HepG2 (cell line): ENCODE measurements around the gene ERMAP. TPM values are rescaled to one million over a fixed set of nuclear protein-coding genes. Genes with fewer than 3 reads are reported as not detected.

ENCODE experiments used
- AFF4 ChIP-seq: sonication (generic); formaldehyde crosslinking; IDR thresholded peaks from 2 replicates; pipeline ENCODE4 v1.4.0; 2020; ENCODE audit warnings: missing genetic modification reagents
- CREBL2 ChIP-seq: sonication (generic); formaldehyde crosslinking; IDR thresholded peaks from 2 replicates; pipeline ENCODE4 v1.8.1; 2023; ENCODE audit warnings: missing genetic modification reagents, mild to moderate bottlenecking, borderline replicate concordance
- E2F2 ChIP-seq: sonication (generic); formaldehyde crosslinking; IDR thresholded peaks from 2 replicates; pipeline ENCODE4 v1.4.0; 2020; ENCODE audit warnings: missing genetic modification reagents, borderline replicate concordance
- GMEB1 ChIP-seq: sonication (generic); formaldehyde crosslinking; IDR thresholded peaks from 2 replicates; pipeline ENCODE4 v1.5.1; 2020; ENCODE audit warnings: missing genetic modification reagents, mild to moderate bottlenecking, borderline replicate concordance
- HBP1 ChIP-seq: IDR thresholded peaks from 2 replicates; pipeline ENCODE4 v1.6.1; 2016; ENCODE audit warnings: low read depth, control low read depth
- IRF2 ChIP-seq: IDR thresholded peaks from 2 replicates; pipeline ENCODE4 v1.6.1; 2018; ENCODE audit warnings: missing genetic modification reagents, missing compliant biosample characterization
- JARID2 ChIP-seq: sonication (generic); formaldehyde crosslinking; IDR thresholded peaks from 2 replicates; pipeline ENCODE4 v1.8.1; 2023; ENCODE audit warnings: missing genetic modification reagents, inconsistent platforms; ENCODE audit not compliant: insufficient replicate concordance
- NR2F2 ChIP-seq: IDR thresholded peaks from 2 replicates; pipeline ENCODE4 v1.6.1; 2012; ENCODE audit warnings: low read depth, inconsistent platforms, borderline replicate concordance
- PAX8 ChIP-seq: sonication (generic); formaldehyde crosslinking; IDR thresholded peaks from 2 replicates; pipeline ENCODE4 v1.8.0; 2022; ENCODE audit warnings: mild to moderate bottlenecking, missing genetic modification reagents, borderline replicate concordance
- RBAK ChIP-seq: sonication (generic); formaldehyde crosslinking; IDR thresholded peaks from 2 replicates; pipeline ENCODE4 v1.5.1; 2020; ENCODE audit warnings: mild to moderate bottlenecking, missing genetic modification reagents
- ZNF18 ChIP-seq: sonication (generic); formaldehyde crosslinking; IDR thresholded peaks from 2 replicates; pipeline ENCODE4 v1.8.0; 2022; ENCODE audit warnings: mild to moderate bottlenecking, missing genetic modification reagents; ENCODE audit not compliant: insufficient replicate concordance
- ZNF3 ChIP-seq: IDR thresholded peaks from 2 replicates; pipeline ENCODE4 v1.7.0; 2017; ENCODE audit warnings: inconsistent platforms
- ZNF331 ChIP-seq: sonication (generic); formaldehyde crosslinking; IDR thresholded peaks from 2 replicates; pipeline ENCODE4 v1.4.0; 2020; ENCODE audit warnings: missing genetic modification reagents
- ZNF446 ChIP-seq: sonication (generic); formaldehyde crosslinking; IDR thresholded peaks from 2 replicates; pipeline ENCODE4 v1.5.0; 2020; ENCODE audit warnings: mild to moderate bottlenecking, missing genetic modification reagents
- ZNF530 ChIP-seq: sonication (generic); formaldehyde crosslinking; IDR thresholded peaks from 2 replicates; pipeline ENCODE4 v1.5.0; 2020; ENCODE audit warnings: low read depth, mild to moderate bottlenecking, missing genetic modification reagents
- ZNF761 ChIP-seq: sonication (generic); formaldehyde crosslinking; conservative IDR thresholded peaks from 2 replicates; pipeline ENCODE4 v1.4.0; 2020; ENCODE audit warnings: mild to moderate bottlenecking, missing genetic modification reagents
- ZSCAN9 ChIP-seq: IDR thresholded peaks from 2 replicates; pipeline ENCODE4 v1.6.1; 2016; ENCODE audit warnings: borderline replicate concordance
- polyA plus RNA-seq, 8 experiments: library from polyadenylated mRNA; depleted of rRNA in 3 of 8; stranded (reverse) in 7 of 8; unstranded in 1 of 8; fragments of >200 nt; fragmentation: Illumina TruSeq in 4 of 8; extraction: Trizol in 4 of 8; gene quantifications; 2 replicates each; pipeline versions ENCODE4 v1.2.1 to v1.2.3, GENCODE V29; 2011 to 2016; ENCODE audit warnings: low read depth in 4 of 8, missing spikeins in 1 of 8, mixed read lengths in 1 of 8; ENCODE audit not compliant: insufficient read depth in 1 of 8
- total RNA-seq, 5 experiments: library from RNA; depleted of rRNA; stranded (reverse); fragments of >200 nt; fragmentation: Illumina TruSeq; extraction: Trizol; gene quantifications; 2 replicates each; pipeline ENCODE4 v1.2.3, GENCODE V29; 2016; ENCODE audit warnings: low read depth in 1 of 5

Gene ERMAP
- total and polyA plus RNA-seq, 2 of the 13 experiments (the other 11 are each of a cell fraction or from before 2014, with no cell fraction given) = 2.2 to 4.4 TPM

- peak; percentile 24 for TF ChIP-seq ZNF18 (CRISPR knock-in tag)
- no peak for TF ChIP-seq HBP1
- TF ChIP-seq ZNF761 = no peak
- TF ChIP-seq AFF4 (CRISPR knock-in tag) = no peak
- no peak for TF ChIP-seq ZNF446
- TF ChIP-seq ZNF331 (CRISPR knock-in tag) = 0 out of 2 replicates have a peak, but pooled peaks have one; percentile 5
- TF ChIP-seq ZSCAN9 (CRISPR knock-in tag) = no peak
- TF ChIP-seq IRF2 (CRISPR knock-in tag) = no peak
- TF ChIP-seq E2F2 = no peak
- no peak for TF ChIP-seq ZNF3 (CRISPR knock-in tag)
- no peak for TF ChIP-seq JARID2 (CRISPR knock-in tag)
- no peak for TF ChIP-seq ZNF530
- no peak; the same call in 1 of the 2 replicates for TF ChIP-seq GMEB1 (CRISPR knock-in tag)
- no peak for TF ChIP-seq RBAK (CRISPR knock-in tag)
- TF ChIP-seq NR2F2 = no peak; the same call in 1 of the 2 replicates
- TF ChIP-seq CREBL2 (CRISPR knock-in tag) = no peak
- TF ChIP-seq PAX8 (CRISPR knock-in tag) = 0 out of 2 replicates have a peak, but pooled peaks have one; percentile 79
These were observed at the start of gene ERMAP, which contains the start of gene SVBP (continued) for GRCh38 chr1:42816585-42817439.
